Activated naive CD8-positive, alpha-beta T cell (primary cell): Measurements from ENCODE around the gene PPM1H.

Experiments
- H3K27ac Mint-ChIP-seq: one replicate; pipeline ENCODE4 v1.8.0; 2021; ENCODE audit warnings: mixed read lengths
- H3K27me3 Mint-ChIP-seq: one replicate; pipeline ENCODE4 v1.8.0; 2021; ENCODE audit warnings: mixed read lengths
- H3K36me3 Mint-ChIP-seq: one replicate; pipeline ENCODE4 v1.8.0; 2021; ENCODE audit warnings: mixed read lengths
- H3K4me1 Mint-ChIP-seq: one replicate; pipeline ENCODE4 v1.8.0; 2021; ENCODE audit warnings: low read depth, mixed read lengths
- H3K4me3 Mint-ChIP-seq: one replicate; pipeline ENCODE4 v1.8.0; 2021; ENCODE audit warnings: mild to moderate bottlenecking, mixed read lengths
- H3K9me3 Mint-ChIP-seq: one replicate; pipeline ENCODE4 v1.8.0; 2021; ENCODE audit warnings: low read depth, mixed read lengths

The PPM1H gene

GRCh38 chr12:62654326-62655241 is 280.4 kb downstream of the PPM1H start:
- Mint-ChIP-seq H3K36me3 (peaks cover 2% of the 10 kb centered on the region), H3K4me3 (no peak overlapping the region)

DNA sequence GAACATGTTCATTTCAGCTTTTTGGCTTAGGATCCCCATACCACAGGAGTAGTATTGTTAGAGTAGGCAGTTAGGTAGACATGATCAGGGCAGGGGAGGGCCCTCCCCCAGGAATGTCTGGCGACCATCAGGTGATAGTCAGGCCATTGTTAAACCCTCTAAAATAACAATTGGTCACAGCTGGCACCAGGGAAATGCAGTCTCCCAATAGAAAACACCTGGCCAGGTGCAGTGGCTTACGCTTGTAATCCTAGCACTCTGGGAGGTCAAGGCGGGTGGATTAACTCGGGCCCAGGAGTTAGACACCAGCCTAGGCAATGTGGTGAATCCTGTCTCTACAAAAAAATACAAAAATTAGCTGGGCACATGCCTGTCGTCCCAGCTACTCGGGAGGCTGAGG is 281.2 kb downstream of the PPM1H start:
- Mint-ChIP-seq H3K27ac (no peak overlapping the region), H3K4me1 (peaks cover 5% of the 10 kb centered on the region), H3K4me3 (no peak overlapping the region), H3K27me3 (no peaks in the 10 kb centered on the region), H3K36me3 (peaks cover 2% of the 10 kb centered on the region), H3K9me3 (no peaks in the 10 kb centered on the region)

More at GRCh38 chr12:62654326-62655241, 280.4 kb downstream of the PPM1H start:
- Mint-ChIP-seq H3K9me3 (no peaks in the 10 kb centered on the region), H3K4me1 (peaks cover 5% of the 10 kb centered on the region), H3K27ac (no peak overlapping the region), H3K27me3 (no peaks in the 10 kb centered on the region)

DNA sequence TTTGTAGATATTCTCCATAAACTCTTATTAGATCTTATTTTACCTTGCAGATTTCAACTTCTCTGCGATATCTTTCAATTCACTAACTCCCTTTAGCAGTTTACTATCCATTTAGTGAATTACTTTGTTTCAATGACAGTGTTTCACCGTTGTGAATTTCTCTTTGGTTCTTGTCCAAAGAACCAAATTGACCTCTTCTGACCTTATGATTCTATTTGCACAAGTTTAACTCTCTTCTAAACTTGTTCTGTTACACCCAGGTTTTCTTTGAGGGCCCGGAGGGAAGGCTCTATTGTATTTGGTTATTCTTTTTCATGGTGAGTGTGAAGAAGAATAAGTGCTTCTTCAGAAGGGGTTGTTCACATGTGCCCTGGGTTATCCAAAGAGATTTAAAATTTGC is 281.6 kb downstream of the PPM1H start:
- no peaks in the 10 kb centered on the region for H3K27me3 Mint-ChIP-seq
- no peak overlapping the region for H3K4me3 Mint-ChIP-seq
- peaks cover 2% of the 10 kb centered on the region for H3K36me3 Mint-ChIP-seq
- no peaks in the 10 kb centered on the region for H3K9me3 Mint-ChIP-seq
- H3K4me1 Mint-ChIP-seq, result peaks cover 5% of the 10 kb centered on the region
- H3K27ac Mint-ChIP-seq, result no peak overlapping the region

- Mint-ChIP-seq H3K4me3 (no peak overlapping the region), H3K27ac (no peak overlapping the region), H3K36me3 (peaks cover 2% of the 10 kb centered on the region), H3K9me3 (no peaks in the 10 kb centered on the region), H3K4me1 (peaks cover 5% of the 10 kb centered on the region), H3K27me3 (no peaks in the 10 kb centered on the region)
Measured at GRCh38 chr12:62651138-62651537, 283.8 kb downstream of the PPM1H start.

GRCh38 chr12:62649412-62650138 is 285.4 kb downstream of the PPM1H start:
- H3K27me3 Mint-ChIP-seq, result no peaks in the 10 kb centered on the region
- no peak overlapping the region for H3K4me3 Mint-ChIP-seq
- H3K9me3 Mint-ChIP-seq, result no peaks in the 10 kb centered on the region
- H3K4me1 Mint-ChIP-seq, result peaks cover 2% of the 10 kb centered on the region
- peaks cover 2% of the 10 kb centered on the region for H3K36me3 Mint-ChIP-seq
- H3K27ac Mint-ChIP-seq, result no peak overlapping the region

DNA sequence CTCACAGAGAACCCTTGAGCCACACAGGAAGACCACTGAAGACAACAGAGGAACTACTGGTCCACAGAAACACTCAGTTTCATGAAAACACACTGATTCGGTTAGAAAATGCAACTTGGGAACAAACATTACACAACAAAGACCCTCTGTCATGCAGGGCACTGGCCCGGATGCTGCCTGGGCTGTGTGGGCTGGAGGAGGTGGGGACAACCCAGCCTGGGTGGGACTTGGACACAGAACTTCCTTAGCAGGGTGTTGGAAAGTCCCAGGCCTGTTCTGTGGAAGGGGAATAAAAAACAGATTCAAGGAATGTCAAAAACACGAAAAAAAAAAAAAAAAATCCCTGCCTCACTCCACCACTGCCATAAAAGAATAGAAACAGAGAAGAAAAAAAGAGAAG is 287.4 kb downstream of the PPM1H start:
- Mint-ChIP-seq H3K27me3 (no peaks in the 10 kb centered on the region), H3K9me3 (no peaks in the 10 kb centered on the region), H3K36me3 (no peaks in the 10 kb centered on the region), H3K4me1 (no peaks in the 10 kb centered on the region), H3K27ac (no peak overlapping the region), H3K4me3 (no peak overlapping the region)

- Mint-ChIP-seq H3K4me1 (peaks cover 5% of the 10 kb centered on the region), H3K27me3 (no peaks in the 10 kb centered on the region)
Measured at GRCh38 chr12:62646566-62646965, 288.4 kb downstream of the PPM1H start.

GRCh38 chr12:62643486-62643885 is 291.5 kb downstream of the PPM1H start:
- peaks cover 15% of the 10 kb centered on the region for H3K4me1 Mint-ChIP-seq
- H3K4me3 Mint-ChIP-seq, result no peak overlapping the region
- no peaks in the 10 kb centered on the region for H3K27me3 Mint-ChIP-seq
- H3K36me3 Mint-ChIP-seq, result no peaks in the 10 kb centered on the region
- no peaks in the 10 kb centered on the region for H3K9me3 Mint-ChIP-seq
- H3K27ac Mint-ChIP-seq, result no peak overlapping the region

More at GRCh38 chr12:62646566-62646965, 288.4 kb downstream of the PPM1H start:
- Mint-ChIP-seq H3K36me3 (no peaks in the 10 kb centered on the region), H3K4me3 (no peak overlapping the region), H3K9me3 (no peaks in the 10 kb centered on the region), H3K27ac (no peak overlapping the region)

DNA sequence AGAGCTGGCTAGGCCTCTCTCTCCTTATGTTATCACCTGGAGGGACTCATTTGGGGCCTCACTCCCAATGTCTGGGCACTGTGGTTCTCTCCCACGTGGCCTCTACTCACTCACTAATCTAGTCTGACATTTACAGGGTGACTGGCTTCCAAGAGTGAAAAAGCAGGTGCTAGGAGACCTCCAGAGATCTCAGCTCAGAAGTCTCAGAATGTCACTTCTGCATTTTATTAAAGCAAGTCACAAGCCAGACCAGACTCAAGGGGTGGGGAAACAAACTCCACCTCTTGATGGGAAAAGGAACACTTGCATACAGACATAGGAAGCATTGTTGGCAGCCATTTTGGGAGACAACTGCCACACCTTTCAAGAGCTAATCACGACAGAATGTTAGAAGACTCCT is 292.5 kb downstream of the PPM1H start:
- H3K27ac Mint-ChIP-seq, result no peak overlapping the region
- no peaks in the 10 kb centered on the region for H3K36me3 Mint-ChIP-seq
- no peaks in the 10 kb centered on the region for H3K27me3 Mint-ChIP-seq
- no peaks in the 10 kb centered on the region for H3K9me3 Mint-ChIP-seq
- H3K4me1 Mint-ChIP-seq, result peaks cover 15% of the 10 kb centered on the region
- no peak overlapping the region for H3K4me3 Mint-ChIP-seq

DNA sequence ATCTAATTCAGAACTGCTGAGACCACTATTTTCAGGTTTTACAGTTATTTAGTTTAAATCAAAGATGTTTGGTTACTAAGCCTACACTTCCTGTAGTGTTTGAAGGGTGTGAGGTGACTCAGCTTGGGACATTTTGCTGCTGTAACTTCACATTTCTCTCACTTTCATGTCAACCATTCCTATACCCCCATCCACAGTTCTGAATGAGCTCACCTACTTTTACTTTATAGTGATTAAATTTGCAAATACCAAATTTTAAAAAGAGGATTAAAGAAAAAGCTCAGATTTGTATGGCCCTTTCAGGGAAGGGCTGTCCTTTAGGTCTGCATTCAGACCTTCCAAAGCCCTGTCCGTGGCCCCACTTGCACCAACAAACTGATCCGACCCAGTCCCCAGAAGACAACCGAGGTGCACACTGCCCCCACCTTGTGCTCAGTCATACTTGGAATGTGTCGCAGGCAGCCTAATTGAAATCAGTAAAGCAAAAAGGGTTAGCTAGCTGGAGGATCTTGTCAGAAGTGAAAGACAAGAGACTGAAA is 294.0 kb downstream of the PPM1H start:
- H3K4me3 Mint-ChIP-seq, result peak overlapping the region; percentile 22
- H3K36me3 Mint-ChIP-seq, result no peaks in the 10 kb centered on the region
- peak overlapping the region; percentile 70 for H3K27ac Mint-ChIP-seq
- no peaks in the 10 kb centered on the region for H3K9me3 Mint-ChIP-seq
- H3K27me3 Mint-ChIP-seq, result peaks cover 3% of the 10 kb centered on the region
- H3K4me1 Mint-ChIP-seq, result peaks cover 15% of the 10 kb centered on the region

DNA sequence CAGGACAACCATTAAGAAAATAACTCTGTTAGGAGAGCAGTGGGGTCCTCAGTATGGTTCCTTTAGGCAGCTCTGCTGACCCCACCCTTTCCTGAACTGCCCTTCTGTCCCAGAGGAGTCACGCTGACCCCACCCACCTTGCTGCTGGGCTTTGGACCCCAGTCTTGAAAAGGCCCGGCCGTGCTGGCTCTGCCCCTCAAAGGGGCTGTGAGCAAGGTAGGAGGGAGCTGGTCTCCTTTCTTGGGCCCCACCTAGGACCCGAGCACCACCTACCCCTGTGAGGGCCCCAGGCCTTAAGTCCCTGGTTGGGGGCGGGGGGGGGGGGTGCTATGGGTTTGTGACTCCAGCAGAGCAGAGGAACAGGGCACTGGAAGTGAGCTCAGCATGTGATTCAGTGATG is 297.3 kb downstream of the PPM1H start:
- Mint-ChIP-seq H3K9me3 (no peaks in the 10 kb centered on the region), H3K4me1 (peaks cover 20% of the 10 kb centered on the region), H3K27ac (no peak overlapping the region), H3K36me3 (peaks cover 4% of the 10 kb centered on the region), H3K27me3 (peaks cover 22% of the 10 kb centered on the region), H3K4me3 (no peak overlapping the region)

DNA sequence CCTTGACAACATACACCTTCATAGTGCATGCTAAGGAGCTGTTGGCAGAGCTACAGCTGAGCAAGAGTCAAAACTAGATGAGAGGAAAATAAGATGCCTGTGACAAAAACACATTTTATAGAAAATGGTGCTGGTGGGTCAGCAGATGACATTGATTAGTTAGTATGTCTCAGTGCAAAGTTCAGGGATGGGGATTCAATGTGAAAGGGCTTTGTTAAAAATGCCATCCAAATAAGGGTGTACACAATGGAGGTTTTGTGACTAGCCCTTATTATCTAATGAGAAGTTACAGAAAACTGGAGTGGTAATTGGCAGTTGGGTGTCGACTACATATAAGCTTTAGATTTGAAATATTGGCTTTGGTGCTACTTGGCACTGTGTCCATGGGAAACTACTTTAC is 299.3 kb downstream of the PPM1H start:
- H3K36me3 Mint-ChIP-seq, result peaks cover 4% of the 10 kb centered on the region
- peaks cover 11% of the 10 kb centered on the region for H3K4me1 Mint-ChIP-seq
- H3K4me3 Mint-ChIP-seq, result no peak overlapping the region
- peaks cover 30% of the 10 kb centered on the region for H3K27me3 Mint-ChIP-seq
- no peak overlapping the region for H3K27ac Mint-ChIP-seq
- H3K9me3 Mint-ChIP-seq, result no peaks in the 10 kb centered on the region

GRCh38 chr12:62632411-62632918 is 302.5 kb downstream of the PPM1H start:
- Mint-ChIP-seq H3K27ac (no peak overlapping the region), H3K9me3 (no peaks in the 10 kb centered on the region), H3K27me3 (peaks cover 39% of the 10 kb centered on the region), H3K4me3 (peak overlapping the region; percentile 80), H3K4me1 (peaks cover 10% of the 10 kb centered on the region), H3K36me3 (peaks cover 4% of the 10 kb centered on the region)

DNA sequence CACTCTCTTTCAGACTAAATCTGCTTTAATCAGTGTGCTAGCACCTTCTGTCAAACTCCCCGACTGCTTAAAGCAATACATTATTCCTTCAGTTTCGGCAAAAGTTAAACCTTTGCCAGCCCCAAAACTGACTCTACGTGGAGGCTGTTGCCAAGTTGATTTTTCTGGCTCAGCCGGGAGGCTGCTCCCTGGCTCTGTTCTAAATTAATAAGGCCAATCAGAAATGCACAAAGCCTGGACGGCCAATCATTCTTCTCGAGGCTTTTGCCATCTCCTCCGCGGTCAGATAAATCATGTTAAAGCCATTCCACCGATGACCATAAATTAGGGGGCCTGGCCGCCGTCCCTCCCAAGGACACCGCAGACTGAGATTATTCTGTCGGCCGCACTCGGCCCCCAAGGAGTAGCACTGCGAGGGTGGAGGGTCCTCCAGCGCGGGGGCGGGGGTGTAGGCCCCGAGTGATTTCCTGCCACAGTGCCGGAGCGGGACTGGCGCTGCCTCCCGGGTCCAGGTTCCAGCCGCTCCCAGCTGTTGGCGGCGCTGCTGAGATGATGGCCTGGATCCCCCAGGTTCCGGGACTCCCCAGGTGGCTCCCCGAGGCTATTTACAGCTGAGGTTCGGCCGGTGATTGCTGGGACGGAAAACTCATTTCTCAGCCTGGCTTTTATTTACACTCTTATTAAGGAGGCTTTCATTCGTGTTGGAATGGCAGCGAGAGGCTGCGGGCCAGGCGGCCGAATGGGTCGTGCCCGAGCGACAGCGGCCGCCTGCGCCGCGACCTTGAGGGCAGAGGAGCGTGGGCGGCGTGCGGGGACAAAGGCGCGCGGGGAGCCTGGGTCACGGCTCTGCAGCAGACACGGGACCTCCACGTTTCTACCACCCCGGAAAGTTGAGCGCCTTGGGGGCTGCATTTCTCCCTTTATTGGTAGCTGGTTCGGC is 303.2 kb downstream of the PPM1H start:
- Mint-ChIP-seq H3K27ac (no peak overlapping the region), H3K36me3 (peaks cover 4% of the 10 kb centered on the region), H3K4me1 (peaks cover 10% of the 10 kb centered on the region), H3K27me3 (peaks cover 38% of the 10 kb centered on the region), H3K9me3 (no peaks in the 10 kb centered on the region), H3K4me3 (peak overlapping the region; percentile 80)
